ENCODE data around the gene TMEM114.

DNA sequence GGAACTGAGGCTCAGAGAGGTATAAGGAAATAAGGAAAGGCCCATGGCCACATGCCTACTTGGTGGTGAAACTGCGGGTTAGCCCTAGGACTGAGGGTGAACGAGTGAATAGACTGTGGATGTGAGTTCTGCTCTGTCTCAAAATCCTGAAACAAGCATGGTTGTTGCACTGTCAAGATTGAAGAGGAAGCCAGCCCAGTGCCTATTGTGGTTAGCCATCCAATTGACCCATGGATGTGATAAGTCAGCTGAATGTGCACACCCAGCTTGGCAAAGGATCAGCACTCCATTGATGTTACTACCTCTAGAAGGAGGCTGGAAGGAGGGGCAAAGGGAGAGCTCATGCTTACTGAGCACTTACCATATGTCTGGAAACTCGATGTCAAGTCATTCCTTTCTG, 4.5 kb downstream of the TMEM114 start:
- TF ChIP-seq, protein P1, sequence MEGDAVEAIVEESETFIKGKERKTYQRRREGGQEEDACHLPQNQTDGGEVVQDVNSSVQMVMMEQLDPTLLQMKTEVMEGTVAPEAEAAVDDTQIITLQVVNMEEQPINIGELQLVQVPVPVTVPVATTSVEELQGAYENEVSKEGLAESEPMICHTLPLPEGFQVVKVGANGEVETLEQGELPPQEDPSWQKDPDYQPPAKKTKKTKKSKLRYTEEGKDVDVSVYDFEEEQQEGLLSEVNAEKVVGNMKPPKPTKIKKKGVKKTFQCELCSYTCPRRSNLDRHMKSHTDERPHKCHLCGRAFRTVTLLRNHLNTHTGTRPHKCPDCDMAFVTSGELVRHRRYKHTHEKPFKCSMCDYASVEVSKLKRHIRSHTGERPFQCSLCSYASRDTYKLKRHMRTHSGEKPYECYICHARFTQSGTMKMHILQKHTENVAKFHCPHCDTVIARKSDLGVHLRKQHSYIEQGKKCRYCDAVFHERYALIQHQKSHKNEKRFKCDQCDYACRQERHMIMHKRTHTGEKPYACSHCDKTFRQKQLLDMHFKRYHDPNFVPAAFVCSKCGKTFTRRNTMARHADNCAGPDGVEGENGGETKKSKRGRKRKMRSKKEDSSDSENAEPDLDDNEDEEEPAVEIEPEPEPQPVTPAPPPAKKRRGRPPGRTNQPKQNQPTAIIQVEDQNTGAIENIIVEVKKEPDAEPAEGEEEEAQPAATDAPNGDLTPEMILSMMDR (conservative IDR thresholded peaks at IDR 0.05 in 1 of 2, IDR thresholded peaks at IDR 0.05 in 1 of 2; ENCODE audit: low read depth in 1 of 2, low read length in 2 of 2) = no peak
- TF ChIP-seq EZH2 (IDR thresholded peaks at IDR 0.05; ENCODE audit: low read length, missing control alignments) = no peak

Measured in fibroblast of lung (primary cell).